ENCODE measurements around the gene RBPJ.

Gene RBPJ

DNA sequence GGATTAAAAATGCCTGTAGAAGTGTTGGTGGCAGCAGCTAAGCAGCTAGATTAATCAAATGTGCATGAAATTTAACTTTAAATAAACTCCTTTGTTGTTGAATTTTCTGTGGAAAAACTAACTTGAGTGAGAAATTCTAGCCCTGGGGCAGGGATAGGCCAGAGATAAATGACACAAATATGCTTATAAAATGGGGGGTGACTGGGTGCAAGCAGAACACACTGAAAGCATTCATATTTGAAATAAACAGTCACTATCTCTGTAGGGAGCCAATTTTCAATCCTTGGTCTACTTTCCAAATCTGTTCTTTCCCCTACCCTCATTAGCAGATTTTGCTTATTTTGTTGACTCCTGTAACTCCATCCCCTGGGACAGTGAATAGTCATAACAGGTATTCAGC lies 47.9 kb downstream of the RBPJ start:
- Histone ChIP-seq H3K4me3 (ENCODE audit: low read depth, low read length) (no peak overlapping the region), H3K27me3 (no peaks in the 10 kb centered on the region), H3K4me1 (peaks cover 3% of the 10 kb centered on the region), H3K36me3 (peaks cover 2% of the 10 kb centered on the region; the same call in 1 of the 2 replicates), H3K9me3 (no peaks in the 10 kb centered on the region)
- TF ChIP-seq, protein P1, sequence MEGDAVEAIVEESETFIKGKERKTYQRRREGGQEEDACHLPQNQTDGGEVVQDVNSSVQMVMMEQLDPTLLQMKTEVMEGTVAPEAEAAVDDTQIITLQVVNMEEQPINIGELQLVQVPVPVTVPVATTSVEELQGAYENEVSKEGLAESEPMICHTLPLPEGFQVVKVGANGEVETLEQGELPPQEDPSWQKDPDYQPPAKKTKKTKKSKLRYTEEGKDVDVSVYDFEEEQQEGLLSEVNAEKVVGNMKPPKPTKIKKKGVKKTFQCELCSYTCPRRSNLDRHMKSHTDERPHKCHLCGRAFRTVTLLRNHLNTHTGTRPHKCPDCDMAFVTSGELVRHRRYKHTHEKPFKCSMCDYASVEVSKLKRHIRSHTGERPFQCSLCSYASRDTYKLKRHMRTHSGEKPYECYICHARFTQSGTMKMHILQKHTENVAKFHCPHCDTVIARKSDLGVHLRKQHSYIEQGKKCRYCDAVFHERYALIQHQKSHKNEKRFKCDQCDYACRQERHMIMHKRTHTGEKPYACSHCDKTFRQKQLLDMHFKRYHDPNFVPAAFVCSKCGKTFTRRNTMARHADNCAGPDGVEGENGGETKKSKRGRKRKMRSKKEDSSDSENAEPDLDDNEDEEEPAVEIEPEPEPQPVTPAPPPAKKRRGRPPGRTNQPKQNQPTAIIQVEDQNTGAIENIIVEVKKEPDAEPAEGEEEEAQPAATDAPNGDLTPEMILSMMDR (IDR thresholded peaks at IDR 0.05; ENCODE audit: low read depth, low read length), result no peak
- DNase-seq, result no peak

DNA sequence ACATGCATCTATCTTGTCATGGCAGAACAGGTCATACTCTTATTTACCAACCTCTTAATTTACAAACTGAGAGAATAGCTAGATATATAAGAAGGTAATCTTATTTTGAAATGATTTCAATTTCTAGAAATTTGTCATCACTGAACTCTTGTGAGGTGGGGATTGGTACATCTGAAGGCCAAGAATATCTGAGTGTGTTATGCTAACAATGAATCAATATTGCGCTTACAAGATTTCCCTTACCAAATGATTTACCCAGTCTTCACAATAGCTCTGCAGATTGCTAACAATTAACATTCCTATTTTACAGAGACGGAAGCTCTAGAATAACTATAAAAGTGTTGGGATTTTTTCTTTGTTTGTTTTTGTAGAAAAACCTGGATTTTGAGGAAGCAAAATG lies 48.3 kb downstream of the RBPJ start:
- TF ChIP-seq, protein P1 (IDR thresholded peaks at IDR 0.05; ENCODE audit: low read depth, low read length), result no peak
- Histone ChIP-seq H3K4me3 (ENCODE audit: low read depth, low read length) (no peak overlapping the region), H3K27me3 (no peaks in the 10 kb centered on the region), H3K9me3 (no peaks in the 10 kb centered on the region), H3K36me3 (peaks cover 2% of the 10 kb centered on the region; the same call in 1 of the 2 replicates), H3K4me1 (peaks cover 3% of the 10 kb centered on the region)
- no peak for DNase-seq

DNA sequence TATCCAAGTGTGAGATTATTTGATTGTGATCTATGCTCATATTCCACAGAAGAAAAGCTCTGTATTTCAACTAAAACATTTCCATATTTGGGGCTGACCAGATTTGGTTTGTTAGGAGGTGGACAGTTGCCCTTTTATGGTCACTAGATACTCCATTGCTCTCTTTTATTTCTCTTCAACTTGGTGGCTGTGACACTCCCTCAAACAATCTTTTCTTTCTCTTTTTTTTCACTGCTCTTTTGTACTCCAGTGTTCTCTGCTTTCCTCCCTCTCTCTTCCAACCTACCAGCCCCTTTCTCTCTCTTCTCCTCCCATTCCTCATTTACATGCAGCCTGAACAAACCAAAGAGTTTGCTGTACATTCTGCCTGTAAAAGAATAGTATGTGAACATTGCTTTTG lies 48.8 kb downstream of the RBPJ start:
- Histone ChIP-seq H3K4me1 (peaks cover 3% of the 10 kb centered on the region), H3K36me3 (peaks cover 2% of the 10 kb centered on the region; the same call in 1 of the 2 replicates), H3K27me3 (no peaks in the 10 kb centered on the region), H3K4me3 (ENCODE audit: low read depth, low read length) (no peak overlapping the region), H3K9me3 (no peaks in the 10 kb centered on the region)
- no peak for DNase-seq
- TF ChIP-seq, protein P1 (IDR thresholded peaks at IDR 0.05; ENCODE audit: low read depth, low read length), result no peak

DNA sequence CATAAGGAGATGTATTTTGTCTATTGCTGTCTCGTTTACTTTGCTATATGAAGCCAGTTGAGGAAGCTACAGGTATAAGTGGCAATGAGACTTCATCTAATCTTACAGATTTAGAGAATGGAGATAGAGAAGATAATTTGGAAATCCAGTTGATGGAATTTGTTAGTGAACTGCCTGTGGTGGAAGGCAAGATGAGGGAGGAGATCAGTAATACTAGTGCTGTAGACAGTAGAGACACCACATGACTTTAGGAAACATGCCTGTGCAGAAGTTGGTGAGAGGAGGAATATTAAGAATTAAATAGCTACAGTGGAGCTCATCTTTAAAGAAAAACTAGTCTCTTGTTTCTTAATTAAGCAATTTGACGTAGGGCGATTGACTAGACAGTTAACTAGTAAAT lies 51.3 kb downstream of the RBPJ start:
- Histone ChIP-seq H3K4me1 (peaks cover 3% of the 10 kb centered on the region), H3K36me3 (no peaks in the 10 kb centered on the region), H3K9me3 (no peaks in the 10 kb centered on the region), H3K27me3 (no peaks in the 10 kb centered on the region), H3K4me3 (ENCODE audit: low read depth, low read length) (no peak overlapping the region)
- TF ChIP-seq, protein P1 (IDR thresholded peaks at IDR 0.05; ENCODE audit: low read depth, low read length), result no peak
- no peak for DNase-seq

DNA sequence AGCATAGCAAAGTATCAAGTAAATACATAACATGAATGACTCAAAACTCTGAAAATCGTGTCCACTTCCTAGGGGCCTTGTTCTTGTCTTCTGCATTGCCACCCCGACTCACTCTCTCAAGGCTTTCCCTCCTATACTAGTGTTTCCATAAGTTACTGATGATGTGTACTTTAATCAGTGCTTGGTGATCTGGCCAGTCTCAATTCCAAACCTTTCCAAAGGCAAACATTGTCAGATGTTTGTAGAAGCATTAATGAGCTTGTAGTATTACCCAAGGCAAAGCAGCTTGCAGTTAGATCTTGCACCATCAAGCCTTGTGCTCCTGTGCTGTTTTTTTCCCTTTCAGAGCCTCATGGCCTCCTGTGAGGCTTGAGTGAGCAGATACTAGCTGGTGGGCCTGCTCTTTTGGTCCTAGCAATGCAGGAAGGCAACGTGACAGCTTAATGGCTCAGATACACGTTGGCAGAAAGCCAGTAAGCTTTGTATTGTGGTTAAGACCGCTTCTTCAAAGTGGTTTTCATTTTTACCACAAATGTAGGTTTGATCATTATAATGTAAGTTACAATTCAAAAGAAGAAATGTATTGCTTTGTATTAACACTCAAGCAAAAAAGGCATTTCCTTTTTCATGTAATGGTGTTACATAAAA lies 51.8 kb downstream of the RBPJ start:
- H3K4me1 ChIP-seq, result peaks cover 3% of the 10 kb centered on the region
- DNase-seq, result peak; percentile 64
- no peaks in the 10 kb centered on the region for H3K27me3 ChIP-seq
- H3K36me3 ChIP-seq, result no peaks in the 10 kb centered on the region
- TF ChIP-seq, protein P1 (IDR thresholded peaks at IDR 0.05; ENCODE audit: low read depth, low read length), result no peak
- H3K4me3 ChIP-seq (ENCODE audit: low read depth, low read length), result no peak overlapping the region
- H3K9me3 ChIP-seq, result no peaks in the 10 kb centered on the region

DNA sequence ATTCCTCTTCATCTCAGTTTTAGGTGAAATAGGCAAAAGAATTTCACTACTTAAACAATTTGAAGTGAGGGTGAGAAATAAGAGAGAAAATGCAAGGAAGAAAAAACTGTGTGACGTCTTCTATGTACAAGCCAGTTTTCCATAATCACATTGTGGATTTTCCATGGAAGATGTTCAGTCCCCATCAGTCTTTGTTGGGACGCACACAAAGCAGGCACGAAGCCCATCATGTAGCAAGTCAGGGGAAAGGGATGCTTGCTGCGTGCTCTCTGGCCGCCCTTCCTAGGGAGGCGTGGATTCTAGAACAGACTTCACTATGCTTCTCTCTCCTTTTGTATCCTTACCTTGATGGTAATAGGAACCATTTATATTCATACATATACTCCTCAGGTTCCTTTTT lies 54.7 kb downstream of the RBPJ start:
- Histone ChIP-seq H3K36me3 (no peaks in the 10 kb centered on the region), H3K9me3 (no peaks in the 10 kb centered on the region), H3K27me3 (no peaks in the 10 kb centered on the region), H3K4me1 (peaks cover 3% of the 10 kb centered on the region), H3K4me3 (ENCODE audit: low read depth, low read length) (no peak overlapping the region)
- TF ChIP-seq, protein P1 (IDR thresholded peaks at IDR 0.05; ENCODE audit: low read depth, low read length), result no peak
- no peak for DNase-seq

Data from BE2C (cell line).